ENCODE data around the gene CD38.

DNA sequence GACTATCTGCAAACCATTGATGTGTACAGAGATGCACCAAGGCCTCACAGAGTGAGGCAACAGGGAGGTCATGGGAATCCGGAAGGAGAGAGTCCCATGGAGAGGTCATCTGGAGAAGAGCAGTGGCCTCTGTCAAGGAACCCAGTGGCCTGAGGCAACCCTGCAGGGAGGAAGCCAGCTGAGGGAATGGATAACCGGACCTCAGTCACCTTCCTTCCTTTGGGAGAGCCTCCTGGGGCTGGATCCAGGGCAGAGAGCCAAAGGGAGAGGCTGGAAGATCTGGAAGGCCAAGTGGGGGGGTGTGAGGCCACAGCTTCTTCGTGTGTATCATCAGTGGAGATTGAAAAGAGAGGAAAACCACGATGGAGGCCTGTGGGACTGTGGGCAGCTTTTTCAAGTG lies 24.3 kb upstream of the CD38 start:
- TF ChIP-seq, protein P1, sequence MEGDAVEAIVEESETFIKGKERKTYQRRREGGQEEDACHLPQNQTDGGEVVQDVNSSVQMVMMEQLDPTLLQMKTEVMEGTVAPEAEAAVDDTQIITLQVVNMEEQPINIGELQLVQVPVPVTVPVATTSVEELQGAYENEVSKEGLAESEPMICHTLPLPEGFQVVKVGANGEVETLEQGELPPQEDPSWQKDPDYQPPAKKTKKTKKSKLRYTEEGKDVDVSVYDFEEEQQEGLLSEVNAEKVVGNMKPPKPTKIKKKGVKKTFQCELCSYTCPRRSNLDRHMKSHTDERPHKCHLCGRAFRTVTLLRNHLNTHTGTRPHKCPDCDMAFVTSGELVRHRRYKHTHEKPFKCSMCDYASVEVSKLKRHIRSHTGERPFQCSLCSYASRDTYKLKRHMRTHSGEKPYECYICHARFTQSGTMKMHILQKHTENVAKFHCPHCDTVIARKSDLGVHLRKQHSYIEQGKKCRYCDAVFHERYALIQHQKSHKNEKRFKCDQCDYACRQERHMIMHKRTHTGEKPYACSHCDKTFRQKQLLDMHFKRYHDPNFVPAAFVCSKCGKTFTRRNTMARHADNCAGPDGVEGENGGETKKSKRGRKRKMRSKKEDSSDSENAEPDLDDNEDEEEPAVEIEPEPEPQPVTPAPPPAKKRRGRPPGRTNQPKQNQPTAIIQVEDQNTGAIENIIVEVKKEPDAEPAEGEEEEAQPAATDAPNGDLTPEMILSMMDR (IDR thresholded peaks at IDR 0.05): no peak
- TF ChIP-seq EP300 (IDR thresholded peaks at IDR 0.05): no peak
- TF ChIP-seq POLR2AphosphoS5 (IDR thresholded peaks at IDR 0.05): peak in 1 of 2 donors; percentile 62
